ENCODE results near the gene ZNF839.
A peak's percentile ranks its signal among the peaks of the same experiment; 100 is the strongest.

ZNF839 gene

DNA sequence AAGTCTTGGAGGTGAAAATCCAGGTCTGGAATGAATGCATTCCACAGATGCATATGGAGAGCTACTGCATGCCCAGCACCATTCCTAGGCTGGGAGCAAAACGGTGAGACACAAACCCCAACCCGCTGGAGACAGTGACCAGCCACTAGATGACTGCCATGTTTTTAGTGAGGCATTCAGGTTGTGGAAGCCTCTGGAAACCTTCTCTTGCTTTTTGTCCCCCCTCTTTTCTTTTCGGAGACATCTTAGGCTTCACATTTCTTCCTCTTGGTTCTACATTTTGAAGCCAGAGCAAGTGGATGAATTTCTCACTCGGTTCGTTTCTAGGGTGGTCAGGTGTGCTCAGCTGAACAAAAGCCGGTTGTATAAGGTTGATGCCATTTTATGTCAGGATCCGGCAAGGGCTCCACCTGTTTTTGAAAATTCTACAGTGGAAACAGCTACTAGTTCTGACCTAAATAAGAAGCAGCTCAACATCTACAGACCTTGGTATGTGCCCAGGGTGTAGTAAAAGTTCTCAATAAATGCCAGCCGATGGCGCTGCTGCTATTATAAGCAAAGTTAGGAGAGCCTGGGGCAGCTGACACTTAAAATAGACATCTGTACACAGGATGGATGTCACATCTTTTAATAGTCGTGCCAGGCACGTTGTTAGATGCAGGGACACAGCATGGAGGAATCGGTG is 1.8 kb upstream of the ZNF839 start:
- H3K27ac ChIP-seq (ENCODE audit: poor library complexity, severe bottlenecking) = peak overlapping the region; percentile 46
- peak overlapping the region; percentile 52 for H3K4me3 ChIP-seq (ENCODE audit: severe bottlenecking)
- peaks cover 3% of the 10 kb centered on the region; the same call in 1 of the 2 replicates for H3K36me3 ChIP-seq (ENCODE audit: low read depth)
- H3K4me1 ChIP-seq (ENCODE audit: insufficient read depth, poor library complexity, severe bottlenecking) = peaks cover 17% of the 10 kb centered on the region
- H3K27me3 ChIP-seq (ENCODE audit: insufficient read depth, poor library complexity, severe bottlenecking) = no peaks in the 10 kb centered on the region
- DNase-seq (ENCODE audit: low spot score) (no peak), ATAC-seq (ENCODE audit: low read depth) (no peak)
- no peaks in the 10 kb centered on the region for H3K9me3 ChIP-seq (ENCODE audit: severe bottlenecking)
- TF ChIP-seq, protein P1, sequence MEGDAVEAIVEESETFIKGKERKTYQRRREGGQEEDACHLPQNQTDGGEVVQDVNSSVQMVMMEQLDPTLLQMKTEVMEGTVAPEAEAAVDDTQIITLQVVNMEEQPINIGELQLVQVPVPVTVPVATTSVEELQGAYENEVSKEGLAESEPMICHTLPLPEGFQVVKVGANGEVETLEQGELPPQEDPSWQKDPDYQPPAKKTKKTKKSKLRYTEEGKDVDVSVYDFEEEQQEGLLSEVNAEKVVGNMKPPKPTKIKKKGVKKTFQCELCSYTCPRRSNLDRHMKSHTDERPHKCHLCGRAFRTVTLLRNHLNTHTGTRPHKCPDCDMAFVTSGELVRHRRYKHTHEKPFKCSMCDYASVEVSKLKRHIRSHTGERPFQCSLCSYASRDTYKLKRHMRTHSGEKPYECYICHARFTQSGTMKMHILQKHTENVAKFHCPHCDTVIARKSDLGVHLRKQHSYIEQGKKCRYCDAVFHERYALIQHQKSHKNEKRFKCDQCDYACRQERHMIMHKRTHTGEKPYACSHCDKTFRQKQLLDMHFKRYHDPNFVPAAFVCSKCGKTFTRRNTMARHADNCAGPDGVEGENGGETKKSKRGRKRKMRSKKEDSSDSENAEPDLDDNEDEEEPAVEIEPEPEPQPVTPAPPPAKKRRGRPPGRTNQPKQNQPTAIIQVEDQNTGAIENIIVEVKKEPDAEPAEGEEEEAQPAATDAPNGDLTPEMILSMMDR (IDR thresholded peaks at IDR 0.05; ENCODE audit: poor library complexity, severe bottlenecking) = no peak

DNA sequence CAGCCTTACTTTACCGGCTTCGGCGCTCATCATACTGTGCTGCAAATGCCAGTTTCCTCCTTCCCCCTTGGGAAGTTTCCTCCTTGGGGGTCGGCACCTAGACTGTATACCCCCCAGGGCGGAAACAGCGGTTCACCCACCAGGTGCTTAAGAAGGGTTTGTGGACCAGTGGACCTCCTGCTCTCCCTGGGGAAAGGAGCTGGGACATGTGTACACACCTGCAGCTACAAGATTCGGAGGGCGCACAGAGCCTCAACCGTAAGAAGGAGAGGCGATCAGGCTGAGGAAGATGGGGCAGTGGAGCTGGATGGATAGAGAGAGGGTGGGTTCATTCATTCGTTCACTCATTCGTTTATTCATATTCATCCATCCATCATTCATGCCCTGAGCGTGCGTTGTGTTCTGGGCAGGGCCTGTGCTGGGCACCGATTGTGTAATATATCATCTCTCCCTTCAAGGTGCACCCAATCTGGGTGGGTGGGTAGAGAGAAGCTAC is 717 bp upstream of the ZNF839 start:
- DNase-seq (ENCODE audit: low spot score) (no peak), ATAC-seq (ENCODE audit: low read depth) (no peak)
- Histone ChIP-seq H3K27me3 (ENCODE audit: insufficient read depth, poor library complexity, severe bottlenecking) (no peaks in the 10 kb centered on the region), H3K36me3 (ENCODE audit: low read depth) (peaks cover 10% of the 10 kb centered on the region; the same call in 1 of the 2 replicates), H3K4me1 (ENCODE audit: insufficient read depth, poor library complexity, severe bottlenecking) (peaks cover 19% of the 10 kb centered on the region), H3K4me3 (ENCODE audit: severe bottlenecking) (peak overlapping the region; percentile 98), H3K9me3 (ENCODE audit: severe bottlenecking) (no peaks in the 10 kb centered on the region), H3K27ac (ENCODE audit: poor library complexity, severe bottlenecking) (peak overlapping the region; percentile 67)
- TF ChIP-seq, protein P1 (IDR thresholded peaks at IDR 0.05; ENCODE audit: poor library complexity, severe bottlenecking) = no peak

DNA sequence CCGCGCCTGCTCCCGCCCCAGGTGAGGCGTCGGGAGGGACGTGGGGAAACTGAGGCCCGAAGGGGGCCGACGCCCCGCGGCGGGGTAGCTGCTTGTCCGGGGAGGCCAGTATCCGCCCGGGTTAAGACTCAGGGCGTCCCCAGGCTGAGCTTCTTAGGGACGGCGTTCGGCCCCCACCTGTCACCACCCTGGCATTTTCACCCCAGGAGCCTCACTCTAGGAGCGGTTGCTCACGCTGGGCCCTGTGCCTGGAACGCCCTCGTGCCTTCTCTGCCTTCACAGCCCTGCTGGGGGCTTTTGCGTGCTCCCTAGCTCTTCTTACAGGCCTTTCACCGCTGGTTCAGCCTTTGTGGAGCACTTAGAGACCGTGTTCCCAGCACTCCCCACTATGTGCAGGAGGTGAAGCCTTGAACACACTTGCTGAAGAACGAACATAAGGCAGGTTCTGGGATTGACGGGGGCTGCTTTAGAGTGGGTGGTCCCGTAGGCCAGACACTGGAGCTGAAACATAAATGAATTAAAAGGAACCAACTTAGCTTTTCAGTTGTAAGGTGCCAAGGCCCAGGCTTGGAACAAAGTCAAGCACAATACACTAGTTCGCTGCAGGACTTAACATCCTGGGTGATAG is 601 bp downstream of the ZNF839 start:
- peak overlapping the region; percentile 98 for H3K4me3 ChIP-seq (ENCODE audit: severe bottlenecking)
- H3K27ac ChIP-seq (ENCODE audit: poor library complexity, severe bottlenecking) = peak overlapping the region; percentile 67
- no peaks in the 10 kb centered on the region for H3K9me3 ChIP-seq (ENCODE audit: severe bottlenecking)
- ATAC-seq (ENCODE audit: low read depth) (peak; percentile 7; the same call in 2 of the 3 replicates), DNase-seq (ENCODE audit: low spot score) (no peak)
- H3K36me3 ChIP-seq (ENCODE audit: low read depth) = peaks cover 10% of the 10 kb centered on the region; the same call in 1 of the 2 replicates
- H3K27me3 ChIP-seq (ENCODE audit: insufficient read depth, poor library complexity, severe bottlenecking) = no peaks in the 10 kb centered on the region
- TF ChIP-seq, protein P1 (IDR thresholded peaks at IDR 0.05; ENCODE audit: poor library complexity, severe bottlenecking) = no peak
- peaks cover 18% of the 10 kb centered on the region for H3K4me1 ChIP-seq (ENCODE audit: insufficient read depth, poor library complexity, severe bottlenecking)

DNA sequence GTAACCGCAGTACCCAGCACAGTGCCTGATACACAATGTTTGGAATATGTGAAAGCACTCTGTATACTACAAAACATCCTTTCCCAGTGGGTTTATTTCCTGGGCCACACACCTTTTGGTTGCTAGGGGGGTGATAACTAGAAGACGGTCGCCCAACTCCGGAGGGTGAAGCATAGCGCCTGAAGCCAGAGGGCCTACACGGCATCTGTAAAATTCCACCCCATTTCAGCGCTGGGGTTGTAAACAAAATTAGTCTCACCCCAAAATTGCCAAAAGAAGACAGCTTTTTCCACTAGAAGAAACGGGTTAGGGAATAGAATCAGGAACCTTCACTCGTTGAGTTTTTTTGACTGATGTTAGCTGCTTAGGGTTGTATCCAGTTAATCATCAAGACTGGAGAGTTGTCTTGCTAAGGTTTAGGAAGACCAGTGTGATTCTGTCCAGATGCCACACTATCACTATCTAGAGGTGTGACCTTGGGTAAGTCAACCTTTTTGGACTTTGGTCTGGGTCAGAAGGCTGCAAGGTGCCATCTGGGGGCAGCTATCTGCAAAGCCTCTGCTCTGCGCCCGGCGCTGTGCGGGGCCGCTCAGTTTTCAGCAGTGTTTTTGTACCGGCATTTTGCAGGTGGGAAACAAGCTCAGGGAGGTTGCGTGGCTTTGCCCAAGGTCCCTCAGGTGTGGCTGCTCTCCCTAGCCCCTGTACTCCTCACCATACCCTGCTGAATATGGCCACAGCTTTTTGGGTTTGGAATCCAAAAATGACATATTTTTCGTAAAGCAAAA is 1.3 kb downstream of the ZNF839 start:
- no peaks in the 10 kb centered on the region for H3K9me3 ChIP-seq (ENCODE audit: severe bottlenecking)
- no peaks in the 10 kb centered on the region for H3K27me3 ChIP-seq (ENCODE audit: insufficient read depth, poor library complexity, severe bottlenecking)
- no peak for DNase-seq (ENCODE audit: low spot score)
- TF ChIP-seq, protein P1 (IDR thresholded peaks at IDR 0.05; ENCODE audit: poor library complexity, severe bottlenecking) = no peak
- H3K27ac ChIP-seq (ENCODE audit: poor library complexity, severe bottlenecking) = peak overlapping the region; percentile 67
- peak overlapping the region; percentile 98 for H3K4me3 ChIP-seq (ENCODE audit: severe bottlenecking)
- H3K4me1 ChIP-seq (ENCODE audit: insufficient read depth, poor library complexity, severe bottlenecking) = peaks cover 18% of the 10 kb centered on the region
- H3K36me3 ChIP-seq (ENCODE audit: low read depth) = peaks cover 10% of the 10 kb centered on the region; the same call in 1 of the 2 replicates
- ATAC-seq (ENCODE audit: low read depth) = no peak
